Coronary artery (tissue), 2 donors: ENCODE results near the gene HGD.

Source experiments
- DNase-seq: peaks from one replicate; pipeline ENCODE4 v3.0.0-alpha.2; 2017; ENCODE audit warnings: low spot score
- H3K27ac ChIP-seq, 2 donors: fragments of 200-600 bp; sonication (generic); one replicate each; pipeline ENCODE4 v1.5.1; 2016 to 2019
- H3K4me3 ChIP-seq: fragments of 200-600 bp; sonication (generic); 2 replicates; pipeline ENCODE4 v1.5.1; 2016; ENCODE audit warnings: mild to moderate bottlenecking, moderate library complexity
- CTCF ChIP-seq: fragments of 200-600 bp; sonication (generic); IDR thresholded peaks from one replicate; pipeline ENCODE4 v1.5.1; 2019; ENCODE audit warnings: antibody characterized with exemption

HGD gene

GRCh38 chr3:120599211-120599610 is 82.8 kb downstream of the HGD start:
- H3K4me3 ChIP-seq = peak overlapping the region; percentile 5
- DNase-seq = no peak
- TF ChIP-seq CTCF = no peak
- H3K27ac ChIP-seq = no peak overlapping the region

GRCh38 chr3:120597445-120598049 is 84.5 kb downstream of the HGD start:
- DNase-seq = no peak
- TF ChIP-seq CTCF = no peak
- H3K4me3 ChIP-seq = peak overlapping the region; percentile 82
- H3K27ac ChIP-seq = peak overlapping the region in 1 of 2 donors; percentile 80

GRCh38 chr3:120596853-120597223 is 85.2 kb downstream of the HGD start:
- TF ChIP-seq CTCF = no peak
- Histone ChIP-seq H3K4me3 (peak overlapping the region; percentile 82), H3K27ac (peak overlapping the region; percentile 80 to 92)
- no peak for DNase-seq

- peak within 1 kb of the TSS; percentile 80 to 92 for H3K27ac ChIP-seq
- DNase-seq = peak; percentile 96
- peak within 1 kb of the TSS; percentile 82 for H3K4me3 ChIP-seq
- TF ChIP-seq CTCF = no peak
These were observed 85.8 kb downstream of the HGD start, which contains the start of gene NDUFB4 for GRCh38 chr3:120596116-120596852. Gene NDUFB4 (plus strand): TSS chr3:120596336. CDS start chr3:120596360, 24 bp downstream.

- no peak for TF ChIP-seq CTCF
- H3K27ac ChIP-seq = peak overlapping the region; percentile 80 to 92
- H3K4me3 ChIP-seq = peak overlapping the region; percentile 82
- DNase-seq = no peak
These were observed 86.3 kb downstream of the HGD start for GRCh38 chr3:120595788-120596115.

GRCh38 chr3:120587332-120587975 is 94.6 kb downstream of the HGD start:
- Histone ChIP-seq H3K27ac (no peak overlapping the region), H3K4me3 (no peak overlapping the region)
- DNase-seq = no peak
- no peak for TF ChIP-seq CTCF
